HG03378 (cell line): Measurements from ENCODE around the gene EID1.
A peak's percentile ranks its signal among the peaks of the same experiment; 100 is the strongest.
"Not testable (repeated sequence)": the region's sequence is repeated elsewhere in the genome, so short reads cannot be mapped to it uniquely, and the experiment has no call there.

ENCODE experiments used
- ATAC-seq: cut with Tn5 transposase; IDR thresholded peaks from one replicate; pipeline ENCODE4 v1.9.1; 2021; ENCODE audit warnings: mild to moderate bottlenecking, moderate library complexity; ENCODE audit not compliant: unreplicated experiment

EID1 gene, protein sequence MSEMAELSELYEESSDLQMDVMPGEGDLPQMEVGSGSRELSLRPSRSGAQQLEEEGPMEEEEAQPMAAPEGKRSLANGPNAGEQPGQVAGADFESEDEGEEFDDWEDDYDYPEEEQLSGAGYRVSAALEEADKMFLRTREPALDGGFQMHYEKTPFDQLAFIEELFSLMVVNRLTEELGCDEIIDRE

DNA sequence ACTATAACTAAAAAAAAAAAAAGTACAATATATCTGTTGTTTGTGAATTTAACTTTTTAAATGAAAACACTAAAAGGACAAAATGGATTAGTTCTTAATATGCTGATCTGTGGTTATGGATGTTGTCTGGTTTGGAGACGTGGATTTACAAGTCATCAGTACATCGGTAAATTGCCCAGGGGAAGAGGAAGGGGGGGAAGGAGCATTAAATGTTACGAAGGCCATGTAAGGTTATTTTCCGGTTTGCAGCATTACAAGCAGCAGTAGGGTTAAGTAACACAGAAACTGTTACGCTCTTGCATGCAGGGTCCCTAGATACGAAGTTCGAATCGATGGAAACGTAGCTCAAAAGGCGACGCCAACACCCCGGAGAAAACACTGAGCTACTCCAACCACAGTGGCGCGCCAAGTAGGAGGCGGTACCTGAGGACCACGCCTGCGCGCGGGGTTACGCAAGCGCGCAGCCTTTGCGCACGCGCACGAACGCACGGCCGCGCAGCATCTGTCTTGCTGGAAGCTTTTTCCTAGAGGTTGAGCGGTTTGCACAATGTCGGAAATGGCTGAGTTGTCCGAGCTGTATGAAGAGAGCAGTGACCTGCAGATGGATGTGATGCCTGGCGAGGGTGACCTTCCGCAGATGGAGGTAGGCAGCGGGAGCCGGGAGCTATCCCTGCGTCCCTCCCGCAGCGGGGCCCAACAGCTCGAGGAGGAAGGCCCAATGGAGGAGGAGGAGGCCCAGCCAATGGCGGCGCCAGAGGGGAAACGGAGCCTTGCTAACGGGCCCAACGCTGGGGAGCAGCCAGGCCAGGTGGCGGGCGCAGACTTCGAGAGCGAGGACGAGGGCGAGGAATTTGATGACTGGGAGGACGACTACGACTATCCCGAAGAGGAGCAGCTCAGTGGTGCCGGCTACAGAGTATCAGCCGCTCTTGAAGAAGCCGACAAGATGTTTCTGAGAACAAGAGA is at the start of gene EID1:
Gene EID1 (plus strand): TSS at position 505 of the 966 bp plus-strand sequence. CDS start 43 bp downstream, at position 548.
- ATAC-seq = peak; percentile 92

DNA sequence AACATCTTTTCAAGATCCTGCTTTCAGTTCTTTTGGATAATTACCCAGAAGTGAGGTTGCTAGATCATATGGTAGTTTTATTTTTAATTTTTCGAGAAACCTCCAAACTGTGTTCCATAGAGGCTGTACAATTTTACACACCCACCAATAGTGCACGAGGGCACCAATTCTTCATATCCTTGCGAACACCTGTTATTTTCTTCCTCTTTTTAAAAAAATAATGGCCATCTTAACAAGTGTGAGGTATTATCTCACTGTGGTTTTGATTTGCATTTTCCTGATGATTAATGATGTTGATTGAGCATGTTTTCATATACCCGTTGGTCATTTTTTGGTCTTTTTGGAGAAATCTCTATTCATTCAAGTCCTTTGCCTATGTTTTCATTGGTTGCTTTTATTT is 49.5 kb upstream of the EID1 start:
- ATAC-seq = no peak

GRCh38 chr15:48828906-48829305 is 49.0 kb upstream of the EID1 start:
- ATAC-seq = no peak

GRCh38 chr15:48832648-48833047 is 45.3 kb upstream of the EID1 start:
- ATAC-seq = no peak

DNA sequence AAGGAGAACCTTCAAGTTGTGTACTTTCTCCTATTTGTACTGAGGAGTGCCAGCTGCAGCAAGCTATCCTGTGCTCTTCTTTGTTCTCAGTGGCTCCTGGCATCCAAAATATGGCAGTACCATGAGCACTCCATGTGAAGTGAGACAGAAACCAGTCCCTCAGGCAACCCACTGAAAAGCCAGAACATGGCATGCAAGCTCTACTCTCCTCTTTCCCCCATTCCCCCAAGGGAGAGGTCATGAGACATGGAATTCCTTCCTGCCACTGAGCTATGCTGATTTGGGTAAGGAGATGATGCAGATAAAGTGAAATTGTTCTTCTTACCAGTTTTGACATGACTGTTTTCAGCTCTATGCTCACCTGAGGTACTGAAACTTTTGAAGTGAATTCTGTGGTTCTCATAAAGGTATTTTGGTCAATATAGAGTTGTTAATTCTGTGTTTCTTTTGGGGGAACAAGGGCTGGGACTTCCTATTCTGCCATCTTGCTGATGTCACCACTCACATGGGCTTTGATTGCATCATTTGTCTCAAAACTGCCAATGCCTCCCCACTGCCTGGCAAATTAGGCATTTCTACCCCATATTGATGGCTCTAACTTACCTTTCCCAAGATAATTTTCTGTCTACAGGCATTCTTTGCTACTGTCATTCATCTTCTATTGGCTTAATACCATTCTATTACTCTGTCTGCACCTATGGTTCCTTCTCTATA is 44.3 kb upstream of the EID1 start:
- ATAC-seq = no peak

DNA sequence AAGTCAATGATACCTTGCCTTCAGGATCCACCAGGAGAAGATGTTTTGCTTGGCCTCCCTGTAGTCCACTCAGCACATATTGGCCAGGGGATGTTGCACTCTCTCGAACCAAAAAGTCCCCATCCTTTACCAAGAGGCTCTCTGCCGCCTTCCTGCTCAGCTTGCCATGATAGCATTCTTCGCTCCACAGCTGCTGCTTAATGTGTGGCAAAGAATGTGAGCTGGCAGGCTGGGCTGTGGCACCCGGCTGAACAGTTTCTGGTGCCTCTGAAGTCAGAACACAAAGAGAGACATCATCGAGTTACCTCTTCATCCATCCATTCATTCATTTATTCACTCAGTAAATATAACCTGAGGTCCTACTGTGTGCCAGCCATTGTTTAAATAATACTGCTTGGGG is 43.2 kb upstream of the EID1 start:
- ATAC-seq = no peak

GRCh38 chr15:48842501-48842900 is 35.4 kb upstream of the EID1 start:
- ATAC-seq = no peak

GRCh38 chr15:48845123-48845522 is 32.8 kb upstream of the EID1 start:
- ATAC-seq = no peak

DNA sequence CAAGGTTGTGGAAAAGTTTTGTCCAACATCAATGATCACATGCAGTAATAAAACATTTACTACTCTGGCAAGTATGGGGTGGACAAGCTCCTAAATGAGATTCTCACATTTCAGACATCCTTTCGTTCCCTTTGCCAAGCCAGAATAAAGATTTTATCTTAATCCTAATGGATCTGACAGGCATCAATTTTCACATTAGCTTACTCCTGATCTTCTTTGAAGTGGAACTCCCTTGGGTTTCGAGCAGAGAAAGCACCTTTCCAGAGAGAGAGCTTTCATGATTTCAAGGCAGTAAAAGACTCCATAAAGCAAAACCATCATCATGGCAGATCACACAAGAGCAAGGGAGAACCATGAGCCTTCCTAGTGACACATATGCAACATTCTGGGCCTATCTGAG is 27.3 kb upstream of the EID1 start:
- no peak for ATAC-seq

- no peak for ATAC-seq
Measured at GRCh38 chr15:48851956-48852355, 26.0 kb upstream of the EID1 start.

DNA sequence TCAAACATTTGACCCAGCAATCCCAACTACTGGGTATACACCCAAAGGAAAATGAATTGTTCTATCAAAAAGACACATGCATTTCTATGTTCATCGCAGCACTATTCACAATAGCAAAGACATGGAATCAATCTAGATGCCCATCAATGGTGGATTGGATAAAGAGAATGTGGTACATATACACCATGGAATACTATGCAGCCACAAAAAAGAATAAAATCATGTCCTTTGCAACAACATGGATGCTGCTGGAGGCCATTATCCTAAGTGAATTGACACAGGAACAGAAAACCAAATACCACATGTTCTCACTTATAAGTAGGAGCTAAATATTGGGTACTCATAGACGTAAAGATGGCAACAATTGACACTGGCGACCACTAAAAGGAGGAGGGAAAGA is 23.5 kb upstream of the EID1 start:
- ATAC-seq = not testable (repeated sequence)

DNA sequence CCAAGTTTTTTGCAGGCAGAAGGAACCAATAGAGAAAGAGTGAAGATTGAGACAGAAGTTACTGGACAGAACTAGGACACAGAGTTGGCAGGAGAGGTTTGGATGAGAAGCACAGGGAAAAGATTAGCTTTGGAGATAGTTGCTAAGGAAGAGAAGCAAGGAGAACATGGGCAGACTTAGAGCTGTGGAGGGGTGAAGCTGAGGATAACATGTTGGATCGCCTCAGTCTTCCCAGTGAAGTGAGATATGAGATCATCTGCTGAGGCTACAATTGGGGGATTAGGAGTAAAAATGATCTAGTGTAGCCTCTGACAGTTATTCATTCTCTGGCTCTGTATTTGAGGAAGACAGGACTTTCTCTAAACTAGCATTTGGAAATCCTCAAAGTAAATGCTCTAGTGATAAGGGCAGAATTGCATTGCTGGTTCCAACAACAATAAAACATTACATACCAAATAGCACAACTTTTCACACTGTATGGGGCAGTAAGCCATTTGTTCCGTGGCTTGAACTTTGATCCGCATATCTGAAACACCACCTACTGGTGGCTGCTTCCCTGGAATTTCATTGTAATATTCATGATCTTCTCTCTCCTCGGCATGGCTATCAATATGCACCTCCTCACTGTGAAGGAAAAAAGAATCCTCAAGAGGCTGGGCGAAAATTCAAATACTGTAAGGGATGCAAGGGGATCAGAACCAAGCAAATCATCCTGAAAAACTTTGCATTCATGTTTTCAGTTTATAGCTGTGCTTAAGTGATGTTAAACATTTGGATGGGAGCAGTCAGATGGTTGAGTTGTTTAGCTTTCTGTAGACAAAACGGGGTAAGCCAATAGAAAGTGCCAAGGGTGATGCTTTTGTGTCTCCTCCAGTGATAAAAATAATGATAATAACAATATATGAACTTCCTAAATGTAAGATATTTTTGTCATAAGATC is 22.2 kb upstream of the EID1 start:
- ATAC-seq = no peak

GRCh38 chr15:48856942-48857341 is 21.0 kb upstream of the EID1 start:
- no peak for ATAC-seq

- no peak for ATAC-seq
Measured at GRCh38 chr15:48858401-48858800, 19.5 kb upstream of the EID1 start.

DNA sequence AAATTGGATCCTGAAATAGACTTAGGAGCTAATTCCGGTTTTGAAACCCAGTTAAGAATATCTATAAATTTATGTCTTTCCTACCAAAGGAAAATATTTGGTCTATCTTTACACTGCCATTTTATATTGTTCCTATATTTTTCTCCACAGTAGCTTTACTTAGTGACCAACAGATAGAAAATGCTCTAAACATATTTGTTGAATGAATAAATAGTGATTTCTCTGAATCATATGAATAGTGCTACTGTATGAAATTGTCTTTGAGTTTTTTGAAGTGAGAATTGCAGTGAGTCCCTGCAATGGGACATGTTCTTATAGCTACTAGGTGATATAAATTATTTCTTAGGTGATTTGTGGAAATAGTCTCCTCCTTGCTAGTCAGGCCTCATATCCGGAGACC is 18.5 kb upstream of the EID1 start:
- no peak for ATAC-seq

DNA sequence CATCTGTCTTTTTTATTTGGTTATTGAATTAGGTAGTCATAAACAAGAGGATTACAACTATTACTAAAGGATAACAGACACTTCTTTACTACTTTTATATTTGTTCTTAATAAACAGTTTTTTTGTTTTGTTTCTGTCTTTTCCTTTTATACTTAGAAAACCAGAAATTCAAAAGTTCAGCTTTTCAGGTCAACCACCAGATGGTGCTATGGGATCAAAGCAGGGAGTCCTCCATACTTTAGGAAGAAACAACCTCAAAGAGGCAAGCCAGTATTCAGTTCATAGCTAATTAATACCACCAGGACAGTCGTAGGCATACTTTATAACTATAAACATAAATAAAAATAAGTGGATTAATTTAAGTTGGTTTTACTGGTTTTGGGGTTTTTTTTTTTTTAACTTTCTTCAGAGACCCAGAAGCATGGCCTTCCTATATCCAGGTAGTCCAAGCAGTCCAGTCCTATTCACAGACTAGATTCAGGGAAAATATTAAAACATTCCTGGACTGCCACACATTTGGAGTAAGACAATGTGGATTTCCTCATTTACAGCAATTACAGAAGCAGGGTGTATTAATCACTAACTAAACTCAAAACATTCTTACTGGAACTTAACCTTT is 16.0 kb upstream of the EID1 start:
- peak; percentile 67 for ATAC-seq

GRCh38 chr15:48862705-48863104 is 15.2 kb upstream of the EID1 start:
- no peak for ATAC-seq

- no peak for ATAC-seq
Measured at GRCh38 chr15:48865370-48866079, 12.4 kb upstream of the EID1 start.

DNA sequence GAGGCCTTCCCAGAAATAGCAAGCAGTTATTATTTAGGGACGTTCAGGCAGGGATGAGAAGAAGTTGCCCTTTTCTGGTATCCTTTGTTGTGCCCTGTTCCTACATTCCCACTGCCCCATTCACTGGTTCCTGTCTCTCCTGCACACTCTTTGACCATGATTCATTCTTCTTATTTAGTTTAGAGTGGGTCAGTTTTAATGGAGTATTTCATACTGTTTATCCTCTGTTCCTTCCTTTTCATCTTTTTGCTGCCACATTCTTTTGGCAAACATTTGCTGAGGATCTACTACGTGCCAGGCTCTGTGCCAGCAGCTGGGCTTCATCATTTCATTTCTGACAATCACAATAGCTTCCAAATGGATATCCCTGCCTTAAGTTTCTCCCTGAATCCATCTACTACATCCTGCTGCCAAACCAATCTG is 11.8 kb upstream of the EID1 start:
- no peak for ATAC-seq
